Measurements from ENCODE around the gene SLC12A7.

GRCh38 chr5:1120236-1120999 lies 8.6 kb upstream of the SLC12A7 start:
- TF ChIP-seq, protein P1, sequence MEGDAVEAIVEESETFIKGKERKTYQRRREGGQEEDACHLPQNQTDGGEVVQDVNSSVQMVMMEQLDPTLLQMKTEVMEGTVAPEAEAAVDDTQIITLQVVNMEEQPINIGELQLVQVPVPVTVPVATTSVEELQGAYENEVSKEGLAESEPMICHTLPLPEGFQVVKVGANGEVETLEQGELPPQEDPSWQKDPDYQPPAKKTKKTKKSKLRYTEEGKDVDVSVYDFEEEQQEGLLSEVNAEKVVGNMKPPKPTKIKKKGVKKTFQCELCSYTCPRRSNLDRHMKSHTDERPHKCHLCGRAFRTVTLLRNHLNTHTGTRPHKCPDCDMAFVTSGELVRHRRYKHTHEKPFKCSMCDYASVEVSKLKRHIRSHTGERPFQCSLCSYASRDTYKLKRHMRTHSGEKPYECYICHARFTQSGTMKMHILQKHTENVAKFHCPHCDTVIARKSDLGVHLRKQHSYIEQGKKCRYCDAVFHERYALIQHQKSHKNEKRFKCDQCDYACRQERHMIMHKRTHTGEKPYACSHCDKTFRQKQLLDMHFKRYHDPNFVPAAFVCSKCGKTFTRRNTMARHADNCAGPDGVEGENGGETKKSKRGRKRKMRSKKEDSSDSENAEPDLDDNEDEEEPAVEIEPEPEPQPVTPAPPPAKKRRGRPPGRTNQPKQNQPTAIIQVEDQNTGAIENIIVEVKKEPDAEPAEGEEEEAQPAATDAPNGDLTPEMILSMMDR (conservative IDR thresholded peaks at IDR 0.05), result no peak
- TF ChIP-seq ZFX (IDR thresholded peaks at IDR 0.05), result no peak
